GM21447 (cell line): ENCODE measurements around the gene UQCC5.

ENCODE experiments used
- ATAC-seq: cut with Tn5 transposase; IDR thresholded peaks from one replicate; pipeline ENCODE4 v1.9.1; 2021; ENCODE audit not compliant: unreplicated experiment

Gene UQCC5

GRCh38 chr3:52503788-52504424 is 32.5 kb upstream of the UQCC5 start:
- ATAC-seq: no peak

- ATAC-seq: no peak
These were observed 31.4 kb upstream of the UQCC5 start for GRCh38 chr3:52504977-52505376.

DNA sequence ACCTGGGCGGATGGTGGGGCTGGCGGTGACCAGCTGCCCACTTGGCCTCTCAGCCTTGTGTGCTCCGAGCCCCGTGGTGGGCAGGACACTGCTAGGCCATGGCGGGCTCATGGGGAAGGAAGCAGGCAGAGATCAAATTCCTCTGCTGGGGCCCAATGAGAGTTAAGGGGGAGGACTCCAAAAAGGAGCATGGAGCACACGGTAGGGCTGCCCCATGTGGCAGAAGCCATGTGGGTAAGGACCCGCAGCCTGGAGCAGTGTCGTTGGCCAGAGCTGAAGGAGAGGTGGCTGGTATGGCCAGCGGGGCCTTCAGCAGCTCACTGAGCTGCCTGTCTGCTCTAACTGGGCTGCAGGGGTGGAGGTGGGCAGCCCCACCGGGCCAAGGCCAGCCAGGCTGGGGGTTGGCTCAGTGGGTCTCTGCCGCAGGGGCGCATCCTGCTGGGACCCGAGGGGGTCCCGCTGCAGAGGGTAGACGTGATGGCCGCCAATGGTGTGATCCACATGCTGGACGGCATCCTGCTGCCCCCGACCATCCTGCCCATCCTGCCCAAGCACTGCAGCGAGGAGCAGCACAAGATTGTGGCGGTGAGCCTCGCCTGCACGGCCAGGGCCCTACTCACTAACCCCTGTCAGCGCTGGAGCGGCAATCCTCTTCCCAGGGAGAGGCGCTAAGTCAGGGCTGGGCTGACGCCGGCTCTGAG is 30.0 kb upstream of the UQCC5 start:
- ATAC-seq: no peak

DNA sequence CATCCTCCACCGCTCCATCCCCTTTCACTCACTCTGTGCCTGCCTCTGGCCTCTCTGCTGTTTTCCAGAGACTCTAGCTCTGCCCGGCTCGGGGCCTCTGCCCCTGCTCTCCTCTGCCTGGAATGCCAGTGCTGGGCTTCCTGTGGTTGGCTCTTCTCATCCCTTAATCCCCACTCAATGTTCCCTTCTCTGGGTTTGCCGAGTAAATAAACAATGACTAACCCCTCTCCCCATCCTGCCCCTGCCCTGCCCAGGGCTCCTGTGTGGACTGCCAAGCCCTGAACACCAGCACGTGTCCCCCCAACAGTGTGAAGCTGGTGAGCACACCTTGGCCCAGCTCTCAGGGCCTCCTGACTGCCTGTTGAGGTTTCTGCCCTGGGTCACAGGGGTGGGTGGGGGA is 29.0 kb upstream of the UQCC5 start:
- ATAC-seq: no peak

DNA sequence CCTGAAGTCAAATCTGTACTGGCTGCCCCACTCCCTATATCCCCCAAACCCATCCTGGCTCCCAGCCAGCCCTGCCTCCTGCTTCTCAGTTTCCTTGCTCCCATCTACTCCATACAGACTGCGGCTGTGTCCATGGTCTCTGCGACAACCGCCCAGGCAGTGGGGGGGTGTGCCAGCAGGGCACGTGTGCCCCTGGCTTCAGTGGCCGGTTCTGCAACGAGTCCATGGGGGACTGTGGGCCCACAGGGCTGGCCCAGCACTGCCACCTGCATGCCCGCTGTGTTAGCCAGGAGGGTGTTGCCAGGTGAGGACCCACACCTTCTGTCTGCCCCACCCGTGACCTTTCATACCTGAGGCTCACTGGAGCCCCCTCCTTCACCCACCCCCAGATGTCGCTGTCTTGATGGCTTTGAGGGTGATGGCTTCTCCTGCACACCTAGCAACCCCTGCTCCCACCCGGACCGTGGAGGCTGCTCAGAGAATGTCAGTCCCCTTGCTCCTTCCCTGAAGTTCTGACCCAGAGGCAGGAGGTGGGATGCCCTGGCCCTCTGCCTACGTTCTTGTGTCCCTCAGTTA is 26.6 kb upstream of the UQCC5 start:
- ATAC-seq: no peak

GRCh38 chr3:52511509-52511908 is 24.9 kb upstream of the UQCC5 start:
- ATAC-seq: no peak

GRCh38 chr3:52512105-52512504 is 24.3 kb upstream of the UQCC5 start:
- no peak for ATAC-seq

DNA sequence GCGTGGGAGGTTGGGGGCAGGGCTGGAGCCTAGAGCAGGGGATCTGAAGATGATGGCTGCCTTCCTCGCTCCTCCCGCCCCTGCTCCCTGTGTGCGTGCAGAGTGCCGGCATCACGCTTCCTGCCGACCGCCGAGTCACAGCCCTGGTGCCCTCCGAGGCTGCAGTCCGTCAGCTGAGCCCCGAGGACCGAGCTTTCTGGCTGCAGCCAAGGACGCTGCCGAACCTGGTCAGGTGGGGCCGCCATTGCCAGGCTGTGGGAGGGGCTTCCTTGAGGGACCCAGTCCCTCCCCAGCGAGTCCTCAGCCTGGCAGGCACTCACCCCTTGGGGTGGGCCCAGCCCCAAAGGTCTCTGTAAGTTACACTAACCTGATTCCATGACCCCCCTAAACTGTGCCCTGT is 23.7 kb upstream of the UQCC5 start:
- no peak for ATAC-seq

GRCh38 chr3:52513281-52513680 is 23.1 kb upstream of the UQCC5 start:
- ATAC-seq: no peak

DNA sequence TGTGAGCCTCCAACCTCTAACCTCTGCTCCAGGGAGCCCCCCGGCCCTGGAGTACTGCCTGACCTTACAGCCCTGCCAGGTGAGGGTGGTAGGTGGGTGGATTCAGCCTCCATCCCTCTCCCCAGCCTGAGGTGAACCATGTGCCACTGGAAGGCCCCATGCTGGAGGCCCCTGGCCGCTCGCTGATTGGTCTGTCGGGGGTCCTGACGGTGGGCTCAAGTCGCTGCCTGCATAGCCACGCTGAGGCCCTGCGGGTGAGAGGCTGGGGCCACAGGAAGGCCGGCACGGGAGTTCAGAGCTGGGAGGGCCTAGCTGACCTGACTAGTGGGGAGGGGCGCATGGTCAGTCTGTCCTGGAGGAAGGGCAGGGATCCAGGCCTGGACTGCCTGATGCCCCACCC is 21.8 kb upstream of the UQCC5 start:
- no peak for ATAC-seq

- no peak for ATAC-seq
These were observed 21.2 kb upstream of the UQCC5 start for GRCh38 chr3:52515192-52515591.

DNA sequence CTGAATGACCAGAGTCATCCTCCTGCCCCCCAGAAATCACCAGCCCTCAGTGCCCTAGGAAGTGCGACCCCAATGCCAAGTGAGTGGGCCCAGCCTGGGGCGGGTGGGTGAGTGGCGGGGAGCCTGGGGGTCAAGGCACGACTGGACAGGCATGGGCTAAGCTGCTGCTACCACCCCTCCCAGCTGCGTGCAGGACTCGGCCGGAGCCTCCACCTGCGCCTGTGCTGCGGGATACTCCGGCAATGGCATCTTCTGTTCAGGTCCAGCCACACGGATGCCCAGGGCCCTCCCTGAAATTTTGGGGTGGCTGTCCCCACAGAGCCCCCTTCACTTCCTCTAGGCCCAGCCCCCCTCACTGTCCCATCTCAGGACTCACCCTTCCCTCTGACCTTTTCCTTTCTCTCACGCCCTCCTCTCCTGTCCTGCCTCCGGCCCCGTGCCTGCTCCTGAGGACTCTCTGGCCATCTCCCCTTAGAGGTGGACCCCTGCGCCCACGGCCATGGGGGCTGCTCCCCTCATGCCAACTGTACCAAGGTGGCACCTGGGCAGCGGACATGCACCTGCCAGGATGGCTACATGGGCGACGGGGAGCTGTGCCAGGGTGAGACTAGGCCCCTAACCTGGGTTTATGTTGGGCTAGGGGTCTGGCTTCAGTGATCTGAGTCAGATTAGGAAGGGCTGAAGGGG is 19.8 kb upstream of the UQCC5 start:
- no peak for ATAC-seq

GRCh38 chr3:52517796-52518722 is 18.3 kb upstream of the UQCC5 start:
- ATAC-seq: no peak

GRCh38 chr3:52518723-52519444 is 17.5 kb upstream of the UQCC5 start:
- ATAC-seq: no peak

GRCh38 chr3:52519445-52520140 is 16.8 kb upstream of the UQCC5 start:
- ATAC-seq: no peak

- ATAC-seq: no peak
These were observed 16.2 kb upstream of the UQCC5 start for GRCh38 chr3:52520141-52520667.

DNA sequence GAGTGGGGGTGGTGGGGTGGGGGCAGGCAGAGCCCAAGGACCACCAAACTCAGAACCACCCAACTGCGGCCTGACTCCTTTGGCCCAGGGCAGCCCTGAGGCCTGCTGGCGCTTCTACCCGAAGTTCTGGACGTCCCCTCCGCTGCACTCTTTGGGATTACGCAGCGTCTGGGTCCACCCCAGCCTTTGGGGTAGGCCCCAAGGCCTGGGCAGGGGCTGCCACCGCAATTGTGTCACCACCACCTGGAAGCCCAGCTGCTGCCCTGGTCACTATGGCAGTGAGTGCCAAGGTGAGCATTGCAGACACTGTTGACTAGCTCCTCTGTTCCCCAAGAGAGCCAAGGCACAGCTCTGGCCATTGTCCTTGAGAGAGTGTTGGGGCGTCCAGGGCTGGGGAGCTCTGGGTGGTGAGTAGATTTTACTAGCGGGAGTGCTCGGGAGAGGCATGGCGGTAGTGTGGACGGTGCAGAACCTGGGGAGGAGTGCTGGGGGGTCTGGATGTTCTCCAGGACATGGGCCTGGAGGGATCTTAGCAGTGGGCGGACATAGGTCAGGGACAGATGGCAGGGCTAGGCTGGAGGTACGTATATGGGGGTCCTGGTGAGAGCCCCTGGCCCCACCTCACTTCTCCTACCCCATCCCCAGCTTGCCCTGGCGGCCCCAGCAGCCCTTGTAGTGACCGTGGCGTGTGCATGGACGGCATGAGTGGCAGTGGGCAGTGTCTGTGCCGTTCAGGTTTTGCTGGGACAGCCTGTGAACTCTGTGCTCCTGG is 15.5 kb upstream of the UQCC5 start:
- ATAC-seq: no peak

DNA sequence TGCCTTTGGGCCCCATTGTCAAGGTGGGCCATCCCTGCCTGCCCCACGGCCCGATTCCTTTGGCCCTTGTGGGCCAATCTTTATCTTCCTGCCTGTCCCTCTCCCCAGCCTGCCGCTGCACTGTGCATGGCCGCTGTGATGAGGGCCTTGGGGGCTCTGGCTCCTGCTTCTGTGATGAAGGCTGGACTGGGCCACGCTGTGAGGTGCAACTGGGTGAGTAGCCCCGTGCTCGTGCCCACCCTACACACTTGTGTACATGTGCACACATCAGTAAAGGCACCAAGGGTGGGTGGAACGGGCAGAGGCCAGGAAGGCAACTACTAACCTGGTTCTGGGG is 14.9 kb upstream of the UQCC5 start:
- ATAC-seq: no peak
